Breast epithelium (tissue), 4 donors: Measurements from ENCODE around the gene ELL. TPM values are rescaled to one million over a fixed set of nuclear protein-coding genes. Genes with fewer than 3 reads are reported as not detected.
A peak's percentile ranks its signal among the peaks of the same experiment; 100 is the strongest.

ENCODE experiments used
- DNase-seq, 2 donors: peaks; one replicate each; pipeline ENCODE4 v3.0.0-alpha.2; 2019; ENCODE audit warnings: low spot score in 2 of 2
- H3K27ac ChIP-seq, 2 donors: fragments of 200-600 bp; sonication (generic) in 1 of 2; one replicate each; pipeline ENCODE4 v1.5.1; 2016 to 2019; ENCODE audit warnings: mild to moderate bottlenecking in 1 of 2
- H3K27me3 ChIP-seq, 2 donors: fragments of 200-600 bp; sonication (generic) in 1 of 2; one replicate each; pipeline versions ENCODE4 v1.5.1 to v1.6.0; 2017 to 2019; ENCODE audit warnings: control low read depth in 1 of 2, mild to moderate bottlenecking in 1 of 2
- H3K36me3 ChIP-seq: fragments of 200-600 bp; one replicate; pipeline ENCODE4 v1.5.1; 2019
- H3K4me1 ChIP-seq, 2 donors: fragments of 200-600 bp; sonication (generic); one replicate each; pipeline ENCODE4 v1.5.1; 2016 to 2019; ENCODE audit warnings: control low read depth in 1 of 2
- H3K4me3 ChIP-seq, 3 donors: fragments of 200-600 bp; sonication (generic); 1 replicate in 2 of 3; 2 replicates in 1 of 3; pipeline ENCODE4 v1.5.1; 2016 to 2019; ENCODE audit warnings: mild to moderate bottlenecking in 3 of 3, moderate library complexity in 2 of 3
- H3K9me3 ChIP-seq, 2 donors: fragments of 200-600 bp; sonication (generic) in 1 of 2; one replicate each; pipeline ENCODE4 v1.5.1; 2016 to 2019; ENCODE audit warnings: control low read depth in 1 of 2
- CTCF ChIP-seq, 3 donors: fragments of 450-650 bp; IDR thresholded peaks; one replicate each; pipeline ENCODE4 v1.5.1; 2016 to 2017; ENCODE audit warnings: antibody characterized with exemption in 3 of 3, mild to moderate bottlenecking in 3 of 3, moderate library complexity in 3 of 3
- POLR2A ChIP-seq: fragments of 450-650 bp; IDR thresholded peaks from one replicate; pipeline ENCODE4 v1.6.1; 2016; ENCODE audit warnings: antibody characterized with exemption, mild to moderate bottlenecking, moderate library complexity
- POLR2AphosphoS5 ChIP-seq, 3 donors: sonication (generic); formaldehyde crosslinking; IDR thresholded peaks; one replicate each; pipeline ENCODE4 v1.6.1; 2017; ENCODE audit warnings: antibody characterized with exemption in 3 of 3
- intact Hi-C: fragments of 100-400 bp; cut with DNase I; formaldehyde crosslinking; loops from one replicate; pipeline ENCODE4 v1.15.1; 2023; ENCODE audit warnings: low total_unique reads
- total RNA-seq, 3 donors: library from RNA; depleted of rRNA; stranded (reverse); fragments of >200 nt; gene quantifications; one replicate each; pipeline ENCODE4 v1.1.0, GENCODE V29; 2016

ELL gene
- total RNA-seq, 3 donors from 2014 or later: 13.0 to 22.3 (median 15.7) TPM

DNA sequence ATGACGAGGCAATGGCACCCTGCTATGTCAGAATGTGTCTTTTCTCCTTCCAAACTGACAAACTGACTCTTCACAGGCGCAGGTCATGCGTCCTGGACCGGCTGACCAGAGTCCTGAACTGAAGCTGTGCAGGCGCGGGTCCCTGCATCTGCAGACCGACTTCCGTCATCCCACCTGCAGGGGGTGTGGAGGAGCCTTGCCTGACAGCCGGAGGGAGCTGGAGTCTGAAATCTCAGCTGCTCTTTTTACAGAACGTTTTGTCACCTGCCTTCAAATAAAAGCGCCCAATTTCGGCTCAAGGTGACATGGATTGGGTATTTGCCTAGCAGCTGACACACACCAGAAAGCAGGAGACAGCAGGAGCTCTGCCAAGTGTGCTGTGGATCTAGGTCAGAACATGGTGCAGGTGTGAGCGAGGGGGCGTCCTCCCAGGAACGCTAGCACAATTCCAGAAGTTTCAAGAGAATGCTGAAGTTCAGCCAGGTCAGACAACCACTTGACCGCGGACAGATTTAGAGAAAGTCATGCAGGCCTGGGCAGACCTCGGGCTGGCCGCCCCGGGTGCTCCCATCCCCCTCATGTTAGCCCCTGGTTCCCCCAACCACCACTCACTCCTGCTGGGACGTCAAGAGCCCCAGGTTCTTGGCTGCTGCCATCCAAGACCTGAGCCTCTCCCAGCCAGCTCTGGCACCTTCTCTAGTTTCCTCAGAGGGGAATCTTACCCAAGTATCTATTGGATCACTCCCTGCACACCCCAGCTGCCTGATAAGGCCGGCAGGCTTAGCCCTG, 32.8 kb downstream of the ELL start:
- H3K27me3 ChIP-seq: no peaks in the 10 kb centered on the region
- peak overlapping the region; percentile 58 to 92 for H3K27ac ChIP-seq
- peaks cover 29 to 37% of the 10 kb centered on the region in 2 donors for H3K4me1 ChIP-seq

GRCh38 chr19:18488403-18488723, 33.5 kb downstream of the ELL start:
- H3K4me3 ChIP-seq: no peak overlapping the region
- H3K27ac ChIP-seq: peak overlapping the region; percentile 58 to 92
- intact Hi-C loops: no loop called here
- H3K36me3 ChIP-seq: no peaks in the 10 kb centered on the region
- peaks cover 29 to 43% of the 10 kb centered on the region in 2 donors for H3K4me1 ChIP-seq
- H3K27me3 ChIP-seq: no peaks in the 10 kb centered on the region
- no peak for DNase-seq
- TF ChIP-seq CTCF (IDR thresholded peaks at IDR 0.05) (peak in 2 of 3 donors; percentile 38 to 43), POLR2AphosphoS5 (IDR thresholded peaks at IDR 0.05) (peak in 1 of 3 donors; percentile 1), POLR2A (no peak)
- H3K9me3 ChIP-seq: no peaks in the 10 kb centered on the region

More for the DNA sequence above, 32.8 kb downstream of the ELL start:
- intact Hi-C loops: no loop called here
- Histone ChIP-seq H3K36me3 (no peaks in the 10 kb centered on the region), H3K4me3 (no peak overlapping the region), H3K9me3 (no peaks in the 10 kb centered on the region)
- DNase-seq: no peak
- no peak for TF ChIP-seq POLR2A
- TF ChIP-seq CTCF (IDR thresholded peaks at IDR 0.05): peak in 1 of 3 donors; percentile 13
- TF ChIP-seq POLR2AphosphoS5 (IDR thresholded peaks at IDR 0.05): no peak

DNA sequence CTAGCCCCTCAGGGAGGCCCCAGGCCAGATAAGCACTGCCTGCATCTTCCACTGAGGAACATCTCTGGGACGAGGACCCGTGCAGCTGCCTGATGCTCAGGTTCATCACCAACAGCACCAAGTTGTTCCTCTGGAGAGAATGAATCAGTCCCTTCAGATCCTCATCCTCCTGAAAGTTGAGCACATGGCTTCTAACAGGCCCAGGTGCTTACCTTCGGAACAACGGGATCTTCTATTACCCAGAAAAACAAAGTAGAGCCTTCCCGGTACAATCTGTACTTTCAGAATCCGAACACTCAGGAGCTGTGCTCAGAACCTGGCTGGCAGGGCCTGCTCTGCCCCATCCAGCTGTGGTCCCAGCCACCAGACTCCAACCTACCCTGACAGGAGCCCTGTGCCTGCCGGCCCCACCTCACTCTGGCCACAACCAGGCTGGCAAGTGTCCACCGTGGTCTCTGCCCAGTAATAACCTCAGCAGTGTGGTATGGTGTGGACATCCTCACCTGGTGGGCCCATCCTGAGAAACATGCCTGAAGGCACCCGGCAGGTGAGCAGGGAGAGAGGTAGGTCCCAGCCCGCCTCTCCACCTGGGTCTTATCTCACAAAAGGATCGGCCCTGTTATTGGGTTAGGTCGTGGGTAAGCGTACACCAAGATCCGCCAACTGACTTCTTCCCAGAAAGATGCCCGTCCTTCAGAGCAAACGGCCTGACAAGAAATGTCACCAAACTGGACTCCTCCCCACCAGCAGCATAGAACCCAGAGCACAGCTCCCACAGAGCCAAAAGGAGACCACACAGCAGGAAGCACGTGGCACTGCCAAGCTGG, 34.1 kb downstream of the ELL start:
- no peak overlapping the region for H3K4me3 ChIP-seq
- H3K4me1 ChIP-seq: peaks cover 29 to 48% of the 10 kb centered on the region in 2 donors
- DNase-seq: peak in 1 of 2 donors; percentile 47
- intact Hi-C loops: no loop called here
- peak overlapping the region; percentile 58 to 92 for H3K27ac ChIP-seq
- H3K27me3 ChIP-seq: no peaks in the 10 kb centered on the region
- no peaks in the 10 kb centered on the region for H3K9me3 ChIP-seq
- H3K36me3 ChIP-seq: no peaks in the 10 kb centered on the region
- TF ChIP-seq POLR2AphosphoS5 (IDR thresholded peaks at IDR 0.05) (peak in 1 of 3 donors; percentile 8), CTCF (IDR thresholded peaks at IDR 0.05) (no peak)

DNA sequence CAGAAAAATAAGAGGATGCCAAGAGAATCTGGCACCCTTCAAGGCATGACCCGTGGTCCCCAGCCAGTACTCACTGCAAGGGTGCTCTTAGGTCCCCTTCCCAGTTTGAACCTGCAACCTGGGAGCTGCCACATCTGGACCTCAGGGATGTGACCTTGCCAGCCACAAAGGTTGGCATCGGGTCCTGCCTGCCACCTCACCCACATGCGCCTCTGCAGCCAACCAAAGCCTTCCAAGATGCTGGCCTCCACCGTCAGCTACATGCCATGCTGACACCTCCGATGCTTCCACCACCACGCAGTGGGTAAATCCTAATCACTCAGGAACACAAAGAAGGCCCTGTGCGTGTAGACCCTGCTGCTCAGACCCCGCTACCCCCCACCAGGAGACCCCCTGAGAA, 35.1 kb downstream of the ELL start:
- intact Hi-C loops: no loop called here
- TF ChIP-seq POLR2A (no peak), CTCF (IDR thresholded peaks at IDR 0.05) (no peak), POLR2AphosphoS5 (IDR thresholded peaks at IDR 0.05) (no peak)
- H3K4me1 ChIP-seq: peaks cover 29 to 50% of the 10 kb centered on the region in 2 donors

GRCh38 chr19:18484992-18485391, 36.9 kb downstream of the ELL start:
- intact Hi-C loops: no loop called here
- H3K27me3 ChIP-seq: no peaks in the 10 kb centered on the region
- TF ChIP-seq POLR2AphosphoS5 (IDR thresholded peaks at IDR 0.05) (no peak), CTCF (IDR thresholded peaks at IDR 0.05) (no peak), POLR2A (no peak)
- peaks cover 41 to 55% of the 10 kb centered on the region in 2 donors for H3K4me1 ChIP-seq
- DNase-seq: no peak
- H3K4me3 ChIP-seq: no peak overlapping the region
- H3K9me3 ChIP-seq: no peaks in the 10 kb centered on the region
- H3K27ac ChIP-seq: peak overlapping the region in 1 of 2 donors; percentile 92
- no peaks in the 10 kb centered on the region for H3K36me3 ChIP-seq

More for the DNA sequence above, 35.1 kb downstream of the ELL start:
- Histone ChIP-seq H3K9me3 (no peaks in the 10 kb centered on the region), H3K27ac (peak overlapping the region; percentile 52 to 92), H3K4me3 (peak overlapping the region in 1 of 3 donors; percentile 47), H3K36me3 (no peaks in the 10 kb centered on the region), H3K27me3 (no peaks in the 10 kb centered on the region)
- no peak for DNase-seq
